ENCODE data around the gene FAM117B.
"Not testable (repeated sequence)": the region's sequence is repeated elsewhere in the genome, so short reads cannot be mapped to it uniquely, and the experiment has no call there.

FAM117B gene

DNA sequence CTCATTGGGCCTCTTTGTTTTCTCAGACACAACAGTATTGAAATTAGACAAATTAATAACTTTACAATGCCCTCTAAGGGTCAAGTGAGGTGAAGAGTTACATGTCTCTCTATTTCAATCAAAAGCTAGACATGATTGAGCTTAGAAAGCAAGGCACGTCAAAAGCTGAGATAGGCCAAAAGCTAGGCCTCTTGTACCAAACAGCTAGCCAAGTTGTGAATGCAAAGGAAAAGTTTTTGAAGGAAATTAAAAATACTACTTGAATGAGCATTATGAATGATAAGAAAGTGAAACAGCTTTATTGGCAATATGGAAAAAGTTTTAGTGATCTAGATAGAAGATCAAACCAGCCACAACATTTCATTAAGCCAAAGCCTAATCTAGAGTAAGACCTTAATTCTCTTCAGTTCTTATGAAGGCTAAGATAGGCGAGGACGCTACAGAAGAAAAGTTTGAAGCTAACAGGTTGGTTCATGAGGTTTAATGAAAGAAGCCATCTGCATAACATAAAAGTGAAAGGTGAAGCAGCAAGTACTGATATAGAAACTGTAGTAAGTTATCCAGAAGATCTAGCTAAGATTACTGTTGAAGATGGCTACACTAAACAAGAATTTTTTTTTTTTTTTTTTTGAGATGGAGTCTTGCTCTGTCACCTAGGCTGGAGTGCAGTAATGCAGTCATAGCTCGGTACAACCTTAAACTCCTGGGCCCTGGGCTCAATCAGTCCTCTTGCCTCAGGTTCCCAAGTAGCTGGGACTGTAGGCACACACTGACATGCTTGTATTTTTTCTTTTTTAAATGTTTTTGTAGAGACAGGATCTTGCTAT, 65.5 kb downstream of the FAM117B start:
- peak in 1 of 3 experiments; percentile 9 for DNase-seq (ENCODE audit: low read depth in 3 of 3)

DNA sequence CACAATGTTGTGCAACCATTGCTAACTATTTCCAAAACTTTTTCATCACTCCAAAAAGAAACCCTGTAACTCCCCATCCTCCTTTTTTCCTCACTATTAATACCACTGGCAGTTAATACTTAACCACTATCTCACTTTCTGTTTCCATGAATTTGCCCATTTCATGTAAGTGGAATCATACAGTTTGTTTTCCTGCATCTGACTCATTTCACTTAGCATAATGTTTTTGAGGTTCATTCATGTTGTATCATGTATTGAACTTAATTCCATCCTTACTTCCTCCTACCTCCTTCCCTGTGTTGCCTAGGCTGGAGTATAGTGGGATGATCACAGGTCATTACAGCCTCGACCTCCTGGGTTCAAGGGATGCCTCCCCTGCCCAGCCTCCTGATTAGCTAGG, 68.3 kb downstream of the FAM117B start:
- no peak for DNase-seq (ENCODE audit: low read depth in 3 of 3)

DNA sequence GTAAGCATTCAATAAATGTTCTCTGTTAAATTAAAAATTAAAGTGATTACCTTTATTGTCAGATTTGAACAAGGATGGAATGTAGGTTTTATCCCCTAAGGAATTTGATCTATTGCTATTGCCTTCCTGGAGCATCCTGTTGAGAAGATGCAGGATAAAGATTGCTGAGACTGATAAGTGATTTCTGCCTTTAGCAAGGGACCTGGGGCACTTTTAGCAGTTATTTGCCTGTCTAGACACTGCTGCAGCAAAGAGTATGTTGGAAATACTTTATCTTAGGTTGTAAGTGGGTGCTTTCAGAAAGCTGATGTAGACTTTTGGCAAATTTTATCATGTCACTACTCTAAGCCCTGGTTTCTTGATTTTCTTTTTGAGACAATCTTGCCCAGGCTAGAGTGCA, 69.5 kb downstream of the FAM117B start:
- DNase-seq (ENCODE audit: low read depth in 3 of 3): no peak

DNA sequence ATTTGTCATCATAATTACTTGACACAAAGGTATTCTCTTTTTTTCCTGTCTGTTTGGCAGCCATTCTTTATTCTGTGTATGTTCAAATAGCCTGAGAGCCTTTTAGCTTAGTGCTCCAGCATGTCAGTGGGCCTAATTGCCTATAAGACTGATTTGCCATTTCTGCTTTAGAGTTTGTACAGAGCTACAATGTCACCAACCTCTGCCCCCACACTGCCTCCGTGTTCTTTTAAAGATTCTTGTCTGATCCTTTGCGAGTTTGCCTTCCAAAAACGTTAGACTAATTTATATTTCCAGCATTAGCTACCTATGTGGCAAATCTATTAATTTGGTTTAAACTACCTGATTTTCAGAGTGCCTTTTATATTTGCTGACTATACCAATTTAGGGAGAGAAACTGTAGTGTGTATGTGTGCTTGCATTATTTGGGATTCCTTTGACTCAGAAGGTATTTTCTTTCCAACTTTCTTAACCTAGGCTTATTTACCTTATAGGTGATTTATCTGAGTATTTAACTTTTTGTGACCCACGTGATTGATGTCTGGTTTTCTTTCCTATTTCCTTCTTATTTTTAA, 70.8 kb downstream of the FAM117B start:
- DNase-seq (ENCODE audit: low read depth in 3 of 3): no peak

DNA sequence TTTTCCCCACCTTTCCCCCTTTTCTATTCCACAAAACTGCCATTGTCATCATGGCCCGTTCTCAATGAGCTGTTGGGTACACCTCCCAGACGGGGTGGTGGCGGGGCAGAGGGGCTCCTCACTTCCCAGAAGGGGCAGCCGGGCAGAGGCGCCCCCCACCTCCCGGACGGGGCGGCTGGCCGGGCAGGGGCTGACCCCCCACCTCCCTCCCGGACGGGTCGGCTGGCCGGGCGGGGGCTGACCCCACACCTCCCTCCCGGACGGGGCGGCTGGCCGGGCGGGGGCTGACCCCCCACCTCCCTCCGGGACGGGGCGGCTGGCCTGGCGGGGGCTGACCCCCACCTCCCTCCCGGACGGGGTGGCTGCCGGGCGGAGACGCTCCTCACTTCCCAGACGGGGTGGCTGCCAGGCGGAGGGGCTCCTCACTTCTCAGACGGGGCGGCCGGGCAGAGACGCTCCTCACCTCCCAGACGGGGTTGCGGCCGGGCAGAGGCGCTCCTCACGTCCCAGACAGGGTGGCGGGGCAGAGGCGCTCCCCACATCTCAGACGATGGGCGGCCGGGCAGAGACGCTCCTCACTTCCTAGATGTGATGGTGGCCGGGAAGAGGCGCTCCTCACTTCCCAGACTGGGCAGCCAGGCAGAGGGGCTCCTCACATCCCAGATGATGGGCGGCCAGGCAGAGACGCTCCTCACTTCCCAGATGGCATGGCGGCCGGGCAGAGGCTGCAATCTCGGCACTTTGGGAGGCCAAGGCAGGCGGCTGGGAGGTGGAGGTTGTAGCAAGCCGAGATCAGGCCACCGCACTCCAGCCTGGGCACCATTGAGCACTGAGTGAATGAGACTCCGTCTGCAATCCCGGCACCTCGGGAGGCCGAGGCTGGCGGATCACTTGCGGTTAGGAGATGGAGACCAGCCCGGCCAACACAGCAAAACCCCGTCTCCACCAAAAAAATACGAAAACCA, 80.5 kb downstream of the FAM117B start:
- DNase-seq (ENCODE audit: low read depth in 3 of 3): not testable (repeated sequence)

DNA sequence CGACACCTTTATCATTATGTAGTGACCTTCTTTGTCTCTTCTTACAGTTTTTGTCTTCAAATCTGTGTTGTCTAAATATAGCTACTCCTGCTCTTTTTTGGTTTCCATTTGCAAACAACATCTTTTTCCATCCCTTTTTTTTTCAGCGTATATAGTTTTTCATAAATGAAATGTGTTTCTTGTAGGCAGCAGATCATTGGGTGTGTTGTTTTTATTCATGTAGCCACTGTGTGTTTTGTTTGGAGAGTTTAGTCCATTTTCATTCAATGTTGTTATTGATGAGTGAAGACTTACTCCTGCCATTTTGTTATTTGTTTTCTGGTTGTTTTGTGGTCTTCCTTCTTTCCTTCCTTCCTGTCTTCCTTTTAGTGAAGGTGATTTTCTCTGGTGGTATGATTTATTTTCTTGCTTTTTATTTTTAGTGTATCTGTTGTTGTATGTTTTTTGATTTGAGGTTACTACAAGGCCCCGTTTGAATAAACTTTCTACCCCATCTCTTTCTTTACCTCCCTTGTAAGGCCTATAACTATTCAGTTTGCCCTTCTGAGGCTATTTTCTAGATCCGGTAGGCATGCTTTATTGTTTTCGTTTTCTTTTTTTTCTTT, 81.4 kb downstream of the FAM117B start:
- no peak for DNase-seq (ENCODE audit: low read depth in 3 of 3)

DNA sequence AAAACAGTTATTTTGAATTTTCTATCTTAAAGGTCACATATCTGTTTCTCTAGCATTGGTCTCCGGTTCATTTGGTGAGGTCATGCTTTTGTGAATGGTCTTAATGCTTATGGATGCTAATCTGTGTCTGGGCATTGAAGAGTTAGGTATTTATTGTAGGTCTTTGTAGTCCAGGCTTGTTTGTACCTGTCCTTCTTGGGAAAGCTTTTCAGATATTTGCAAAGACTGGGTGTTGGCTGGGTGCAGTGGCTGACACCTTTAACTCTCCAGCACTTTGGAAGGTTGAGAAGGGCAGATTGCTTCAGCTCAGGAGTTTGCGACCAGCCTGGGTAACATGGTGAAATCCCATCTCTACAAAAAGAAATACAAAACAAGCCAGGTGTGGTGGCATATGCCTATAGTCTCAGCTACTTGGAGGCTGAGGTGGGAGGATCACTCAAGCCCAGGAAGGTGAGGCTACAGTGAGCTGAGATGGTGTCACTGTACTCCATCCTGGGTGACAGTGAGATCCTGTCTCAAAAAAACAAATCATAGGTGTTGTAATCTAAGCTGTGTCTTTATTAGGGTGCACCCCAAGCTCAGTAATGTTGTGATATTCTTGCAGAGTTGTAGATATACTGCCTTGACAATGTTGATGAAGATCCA, 82.3 kb downstream of the FAM117B start:
- DNase-seq (ENCODE audit: low read depth in 3 of 3): no peak

DNA sequence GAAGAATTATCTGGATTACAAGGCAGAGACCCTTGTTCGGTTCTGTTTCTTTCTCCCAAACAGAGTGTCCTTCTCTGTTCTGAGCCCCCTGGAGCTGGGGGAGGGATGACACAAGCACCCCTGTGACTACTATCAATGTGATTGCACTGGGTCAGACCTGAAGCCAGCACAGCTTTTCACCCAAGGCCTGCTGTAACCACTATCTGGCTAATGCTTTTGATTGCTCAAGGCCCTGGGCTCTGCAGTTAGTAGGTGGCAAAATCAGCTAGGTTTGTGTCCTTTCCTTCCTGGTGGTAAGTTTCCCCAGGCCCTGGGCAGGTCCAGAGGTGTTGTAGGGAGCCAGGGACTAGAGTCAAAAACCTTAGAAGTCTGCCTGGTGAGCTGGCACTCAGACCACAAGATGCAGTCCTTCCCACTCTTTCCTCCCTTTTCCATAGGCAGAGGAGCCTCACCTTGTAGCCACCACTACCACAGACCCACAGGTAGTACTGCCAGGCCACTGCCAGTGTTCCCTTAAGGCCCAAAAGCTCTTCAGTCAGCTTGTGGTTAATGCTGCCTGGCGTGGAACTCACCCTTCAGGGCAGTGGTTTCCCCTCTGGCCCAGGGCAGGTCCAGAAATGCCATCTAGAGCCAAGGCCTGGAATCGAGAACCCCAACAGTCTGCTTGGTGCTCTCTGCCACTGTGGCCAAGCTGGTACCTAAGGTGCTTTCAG, 83.0 kb downstream of the FAM117B start:
- no peak for DNase-seq (ENCODE audit: low read depth in 3 of 3)

DNA sequence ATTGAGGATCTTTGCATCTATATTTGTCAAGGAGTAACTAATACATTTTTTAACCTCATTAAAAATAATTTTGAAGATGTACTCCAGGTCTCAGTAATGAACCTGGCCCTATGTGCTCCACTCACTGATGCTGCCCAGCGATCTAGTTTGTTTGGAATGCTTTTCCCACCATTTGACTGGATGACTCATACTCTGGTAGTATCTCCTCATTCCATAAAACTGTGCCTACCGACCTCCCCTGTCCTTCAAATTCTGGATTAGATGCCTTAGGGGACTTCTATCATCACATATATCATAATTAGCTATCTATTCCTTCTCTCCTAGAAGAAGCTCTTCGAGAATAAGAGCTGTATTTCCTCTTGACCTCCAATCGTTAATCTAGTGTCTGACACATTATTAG, 83.8 kb downstream of the FAM117B start:
- no peak for DNase-seq (ENCODE audit: low read depth in 3 of 3)

DNA sequence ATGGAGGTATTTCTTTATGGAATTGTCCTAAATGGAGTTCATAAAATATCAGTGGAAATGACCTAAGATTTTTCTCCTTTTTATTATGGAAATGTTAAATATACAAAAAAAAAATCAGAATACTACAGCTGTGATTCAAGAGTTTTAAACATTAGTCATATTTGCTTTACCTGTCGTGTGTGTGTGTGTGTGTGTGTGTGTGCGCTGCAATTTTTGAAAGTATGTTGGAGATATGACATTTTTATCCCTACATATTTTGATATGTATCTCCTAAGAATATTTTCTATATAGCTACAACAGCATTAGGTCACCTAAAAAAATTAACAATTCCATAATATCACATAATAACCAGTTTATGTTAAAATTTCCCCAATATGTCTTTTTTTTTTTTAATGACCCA, 85.5 kb downstream of the FAM117B start:
- DNase-seq (ENCODE audit: low read depth in 3 of 3): no peak

DNA sequence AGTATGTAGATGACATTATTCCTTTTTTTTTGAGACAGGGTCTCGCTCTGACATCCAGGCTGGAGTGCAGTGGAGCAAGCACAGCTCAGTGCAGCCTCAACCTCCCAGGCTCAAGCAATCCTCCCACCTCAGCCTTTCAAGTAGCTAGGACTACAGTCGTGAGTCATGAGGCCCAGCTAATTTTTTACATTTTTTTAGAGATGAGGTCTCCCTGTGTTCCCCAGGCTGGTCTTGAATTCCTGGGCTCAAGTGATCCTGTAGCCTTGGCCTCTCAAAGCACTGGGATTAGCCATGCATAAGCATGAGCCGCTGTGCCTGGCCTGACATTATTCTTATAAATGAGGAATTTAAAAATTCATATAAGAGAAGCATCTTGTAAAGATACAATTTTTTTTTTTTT, 86.9 kb downstream of the FAM117B start:
- no peak for DNase-seq (ENCODE audit: low read depth in 3 of 3)

DNA sequence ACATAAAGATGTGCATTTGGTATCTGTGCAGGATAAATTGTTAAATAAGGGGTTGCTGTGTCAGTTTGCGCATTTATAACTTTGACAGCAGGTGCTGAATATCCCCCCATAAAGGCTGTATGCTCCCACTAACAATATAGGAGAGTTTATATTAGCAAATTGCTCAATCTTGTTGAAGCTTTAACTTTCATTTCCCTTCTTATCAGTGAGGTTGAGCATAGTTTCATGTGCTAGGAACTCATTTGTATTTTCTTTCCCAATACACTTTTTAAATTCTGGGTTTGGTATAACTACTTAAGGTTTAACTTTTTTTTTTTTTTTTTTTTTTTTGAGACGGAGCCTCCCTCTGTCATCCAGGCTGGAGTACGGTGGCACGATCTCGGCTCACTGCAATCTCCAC, 89.0 kb downstream of the FAM117B start:
- no peak for DNase-seq (ENCODE audit: low read depth in 3 of 3)

DNA sequence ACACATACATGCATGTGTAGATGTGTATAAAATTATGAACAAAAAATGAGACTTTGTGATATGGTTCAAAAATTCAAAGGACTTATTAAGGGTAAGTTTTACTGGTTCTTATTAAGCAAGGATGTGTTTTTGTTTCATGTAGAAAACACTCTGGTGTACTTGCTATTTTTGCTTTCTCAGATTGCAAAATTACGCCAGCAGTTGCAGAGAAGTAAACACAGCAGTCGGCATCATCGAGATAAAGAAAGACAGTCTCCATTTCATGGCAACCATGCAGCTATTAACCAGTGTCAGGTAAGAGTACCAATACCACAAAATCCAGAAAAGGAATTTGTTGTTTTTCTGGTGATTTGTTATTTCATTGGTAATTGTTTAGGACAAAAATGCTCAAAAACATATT, 91.3 kb downstream of the FAM117B start:
- no peak for DNase-seq (ENCODE audit: low read depth in 3 of 3)

DNA sequence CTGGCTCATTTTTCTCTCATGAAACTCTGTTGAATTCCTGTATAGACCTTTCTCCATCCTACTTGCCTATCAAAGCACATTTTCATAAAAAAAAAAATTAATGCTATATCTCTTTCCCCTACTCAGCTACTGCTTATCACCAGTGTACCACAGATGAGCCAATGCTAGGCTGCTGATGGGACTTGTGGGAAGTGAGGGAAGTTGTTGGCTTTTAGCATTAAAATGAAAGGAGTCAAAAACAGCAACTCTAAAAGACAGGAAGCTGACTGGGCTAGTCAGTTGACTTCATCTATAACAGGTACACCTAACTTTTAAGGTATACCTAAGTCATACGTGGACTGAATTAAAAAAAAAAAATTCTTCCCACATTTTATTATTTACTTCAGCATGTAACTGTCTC, 102.1 kb downstream of the FAM117B start:
- no peak for DNase-seq (ENCODE audit: low read depth in 3 of 3)

DNA sequence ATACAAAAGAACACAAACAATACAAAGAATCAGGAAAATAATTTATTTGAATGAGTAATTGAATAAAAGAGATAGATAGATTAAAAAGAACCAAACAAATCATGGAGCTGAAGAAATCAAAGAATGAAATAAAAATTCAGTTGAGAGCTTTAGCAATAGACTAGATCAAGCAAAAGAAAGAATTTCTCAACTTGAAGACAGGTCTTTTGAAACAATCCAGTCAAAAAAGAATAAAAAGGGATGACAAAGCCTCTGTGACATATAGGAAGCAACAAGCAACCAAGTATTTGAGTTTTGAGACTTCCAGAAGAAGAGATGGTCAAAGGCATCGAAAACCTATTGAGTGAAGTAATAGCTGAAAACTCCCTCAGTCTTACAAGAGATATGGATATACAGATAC, 108.8 kb downstream of the FAM117B start:
- DNase-seq (ENCODE audit: low read depth in 3 of 3): no peak

DNA sequence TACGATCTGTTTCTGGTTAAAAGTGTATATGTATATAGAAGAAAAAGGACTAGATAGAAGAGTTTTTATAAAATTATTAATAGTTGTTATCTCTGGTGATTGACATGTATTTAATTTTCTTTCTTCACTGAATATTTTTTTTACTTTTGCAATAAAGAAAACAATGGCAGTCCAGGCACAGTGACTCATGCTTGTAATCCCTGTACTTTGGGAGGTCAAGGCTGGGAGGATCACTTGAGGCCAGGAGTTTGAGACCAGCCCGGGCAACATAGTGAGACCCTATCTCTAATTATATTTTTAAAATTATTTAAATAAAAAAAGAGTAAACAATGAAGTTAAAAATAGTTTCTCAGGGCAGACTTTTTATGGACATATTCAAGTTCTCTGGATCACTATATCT, 114.7 kb downstream of the FAM117B start:
- no peak for DNase-seq (ENCODE audit: low read depth in 3 of 3)

DNA sequence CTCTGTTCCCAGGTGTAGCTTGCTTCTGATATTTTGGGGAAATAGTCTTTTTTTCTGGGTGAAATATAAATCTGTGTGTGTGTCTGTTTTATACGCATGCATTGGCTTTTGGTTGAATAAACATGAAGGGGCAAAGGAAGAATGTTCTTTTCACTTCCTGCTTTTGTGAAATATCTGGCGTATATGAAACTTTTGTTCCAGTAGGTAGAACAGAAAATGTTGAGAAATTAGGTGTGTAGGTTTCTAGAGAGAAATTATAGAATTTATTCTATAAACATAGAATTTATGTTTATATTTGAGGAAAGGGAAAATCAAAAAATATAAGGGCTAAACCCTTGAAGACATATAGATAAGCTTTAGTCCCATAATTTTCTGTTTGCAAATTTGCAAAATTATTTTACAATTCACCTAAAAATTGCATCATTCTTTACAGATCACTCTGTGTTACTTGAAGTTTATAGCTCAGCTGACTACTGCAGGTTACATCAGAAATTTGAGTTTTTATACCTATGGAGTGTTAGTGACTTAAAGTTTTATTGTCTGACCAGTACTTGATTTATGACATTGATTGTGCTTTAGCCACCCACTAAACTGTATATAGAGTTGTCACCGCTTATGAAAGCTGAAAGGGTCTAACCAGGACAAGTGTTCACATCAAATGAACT, 116.1 kb downstream of the FAM117B start:
- DNase-seq (ENCODE audit: low read depth in 3 of 3): no peak

DNA sequence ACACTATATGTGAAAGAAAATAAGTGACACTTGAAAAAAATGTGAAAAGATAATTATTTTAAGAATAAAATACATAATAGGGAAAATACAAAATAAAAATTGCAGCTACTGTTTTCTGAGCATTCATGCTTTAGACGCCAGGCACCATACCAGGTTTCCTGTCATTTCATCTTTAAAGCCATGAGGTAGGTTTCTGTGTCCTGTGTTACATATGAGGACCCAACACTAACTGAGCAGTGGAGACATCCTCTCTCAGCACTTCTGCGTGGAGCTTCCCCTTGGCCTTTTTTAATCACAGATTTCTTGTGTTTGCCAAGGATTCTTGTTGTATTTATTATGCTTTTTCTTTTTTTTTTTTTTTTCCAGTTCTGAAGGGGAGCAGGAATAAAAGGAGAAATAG, 117.3 kb downstream of the FAM117B start:
- no peak for DNase-seq (ENCODE audit: low read depth in 3 of 3)

DNA sequence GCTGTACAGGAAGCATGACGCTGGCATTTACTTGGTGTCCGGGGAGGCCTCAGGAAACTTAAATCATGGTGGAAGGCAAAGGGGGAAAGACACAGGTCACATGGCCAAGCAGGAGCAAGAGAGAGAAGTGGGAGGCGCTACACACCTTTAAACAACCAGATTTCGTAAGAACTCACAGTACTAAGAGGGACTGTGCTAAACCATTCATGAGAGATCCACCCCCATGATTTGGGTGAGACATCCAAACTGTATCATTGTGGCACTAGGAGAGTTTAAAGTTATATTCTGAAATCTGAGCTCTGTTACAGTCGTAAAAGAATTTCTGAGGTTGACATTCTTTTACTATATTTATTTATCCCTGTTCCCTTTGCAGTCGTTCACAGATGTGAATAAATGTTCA, 120.2 kb downstream of the FAM117B start:
- no peak for DNase-seq (ENCODE audit: low read depth in 3 of 3)

DNA sequence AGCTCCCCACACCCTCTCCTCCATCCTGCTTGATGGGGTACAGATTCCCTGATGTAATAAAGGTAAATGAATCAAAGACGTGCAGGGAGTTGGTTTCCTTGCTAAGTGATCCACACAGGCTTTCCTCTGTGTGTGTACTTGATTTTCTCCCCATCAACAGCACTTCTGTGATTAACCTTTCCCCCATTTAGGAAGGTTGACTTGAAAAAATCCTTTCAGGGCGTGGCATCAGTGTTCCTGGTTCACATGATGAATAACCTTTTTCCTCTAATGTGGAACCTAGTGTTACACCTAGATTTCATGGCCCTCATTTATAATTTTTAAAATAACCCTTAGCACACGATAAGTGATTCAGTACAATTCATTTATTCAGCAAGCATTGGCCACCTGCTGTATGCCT, 121.8 kb downstream of the FAM117B start:
- no peak for DNase-seq (ENCODE audit: low read depth in 3 of 3)
